GM19099 (cell line): ENCODE results near the gene CEP162.

Source experiments
- POLR2A ChIP-seq: IDR thresholded peaks from 3 replicates; pipeline ENCODE4 v1.6.1; 2011; ENCODE audit warnings: low read depth; ENCODE audit not compliant: insufficient read length; ENCODE audit errors: extremely low read depth

The CEP162 gene

DNA sequence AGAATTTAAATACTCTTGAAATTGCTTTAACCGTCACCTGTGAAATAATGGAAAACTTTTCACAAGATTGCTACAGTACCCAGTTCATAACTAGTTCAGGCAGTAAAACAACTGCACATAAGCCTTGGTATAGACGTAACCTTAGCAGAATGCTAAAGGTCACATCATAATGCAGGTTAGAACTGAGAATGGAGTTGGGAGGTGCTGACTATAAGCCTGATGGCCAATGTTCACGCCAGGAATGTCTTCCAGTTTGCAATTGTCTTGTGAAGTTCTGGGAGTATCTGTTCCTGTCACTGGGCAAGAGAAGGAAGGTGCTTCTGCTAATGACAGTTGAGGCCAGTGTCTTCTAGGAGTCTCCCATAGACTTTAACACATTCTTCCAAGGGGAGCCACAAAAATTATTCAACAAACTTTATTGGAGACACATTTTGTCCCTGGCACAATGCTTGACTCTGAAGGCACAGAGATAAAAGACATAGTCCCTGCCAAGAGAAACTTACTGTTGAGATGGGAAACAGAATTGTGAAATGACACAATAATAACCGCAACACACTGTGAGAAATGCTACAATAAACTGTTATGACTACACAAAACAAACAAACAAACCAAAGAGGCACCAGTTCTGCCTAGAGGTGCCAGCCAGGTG, 24.6 kb upstream of the CEP162 start:
- TF ChIP-seq POLR2A, result no peak

DNA sequence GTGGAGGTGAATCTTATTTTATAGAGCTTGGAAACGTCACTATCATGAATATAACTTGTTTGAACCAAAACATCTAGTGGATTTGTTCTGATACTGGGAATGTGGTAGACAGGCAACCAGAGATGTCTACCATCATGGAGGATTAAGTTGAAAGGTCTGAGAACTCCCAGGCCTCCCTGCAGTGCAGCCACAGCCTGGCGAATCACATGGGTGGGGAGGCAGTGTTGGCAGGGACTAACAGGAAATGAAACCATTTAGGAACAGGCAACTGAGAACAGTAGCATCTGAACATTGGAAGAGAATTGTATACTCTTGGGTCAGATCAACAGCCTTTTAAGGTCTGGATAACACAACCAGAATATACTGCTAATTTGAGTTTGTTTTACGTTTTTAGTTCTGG, 22.3 kb upstream of the CEP162 start:
- no peak for TF ChIP-seq POLR2A

DNA sequence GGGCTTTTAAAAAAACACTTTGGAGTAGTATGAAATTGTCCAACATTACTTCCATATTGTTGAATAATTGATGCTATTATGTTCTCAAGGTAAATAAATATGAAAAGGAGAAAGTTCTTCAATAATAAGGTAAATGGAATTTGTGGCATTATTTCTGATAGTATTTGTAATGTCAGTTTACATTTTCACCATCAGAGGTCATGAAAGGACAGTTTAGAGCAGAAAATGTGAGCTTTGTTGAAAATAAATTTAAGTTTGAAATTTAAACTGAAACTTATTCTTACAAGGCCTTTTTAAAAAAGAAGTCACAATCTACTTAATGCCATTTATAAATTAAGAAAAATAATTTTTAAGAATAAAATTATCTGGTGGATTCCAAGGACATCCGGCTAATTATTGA, 15.8 kb upstream of the CEP162 start:
- TF ChIP-seq POLR2A, result no peak

DNA sequence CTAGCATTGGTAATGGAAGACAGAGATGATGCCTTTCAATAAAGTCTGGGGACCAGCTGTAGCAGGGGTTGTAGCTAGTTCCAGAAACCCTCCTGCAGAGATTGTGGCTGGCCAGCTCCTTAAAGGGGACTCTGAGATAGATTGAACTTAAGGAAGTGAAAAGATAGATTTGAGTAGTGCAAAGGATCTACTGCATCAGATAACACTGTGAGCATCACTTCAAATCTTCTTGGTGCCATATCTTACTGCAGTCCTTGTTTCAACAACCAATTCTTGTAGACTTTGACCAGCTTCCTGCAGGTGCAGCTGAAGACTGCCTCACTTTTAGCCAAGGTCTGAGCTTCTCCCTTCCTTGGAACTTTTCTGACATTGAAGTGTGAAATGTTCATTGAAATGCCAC, 14.8 kb upstream of the CEP162 start:
- no peak for TF ChIP-seq POLR2A

DNA sequence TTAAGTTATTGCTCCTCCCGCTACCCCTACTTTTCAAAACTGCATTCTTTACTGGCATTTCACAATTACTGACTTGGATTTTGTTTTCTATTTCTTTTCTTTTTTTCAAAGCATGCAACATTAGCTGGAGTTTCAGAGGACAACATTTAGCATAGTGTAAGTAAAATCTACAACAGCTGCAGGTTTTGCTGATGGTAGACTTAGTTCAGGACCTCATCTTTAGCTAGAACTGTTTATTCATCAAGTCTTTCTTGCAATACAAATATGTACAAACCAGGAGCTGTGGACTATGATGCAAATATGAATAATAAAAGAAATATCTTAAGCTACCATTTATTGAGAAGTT, 728 bp upstream of the CEP162 start:
- TF ChIP-seq POLR2A, result no peak

DNA sequence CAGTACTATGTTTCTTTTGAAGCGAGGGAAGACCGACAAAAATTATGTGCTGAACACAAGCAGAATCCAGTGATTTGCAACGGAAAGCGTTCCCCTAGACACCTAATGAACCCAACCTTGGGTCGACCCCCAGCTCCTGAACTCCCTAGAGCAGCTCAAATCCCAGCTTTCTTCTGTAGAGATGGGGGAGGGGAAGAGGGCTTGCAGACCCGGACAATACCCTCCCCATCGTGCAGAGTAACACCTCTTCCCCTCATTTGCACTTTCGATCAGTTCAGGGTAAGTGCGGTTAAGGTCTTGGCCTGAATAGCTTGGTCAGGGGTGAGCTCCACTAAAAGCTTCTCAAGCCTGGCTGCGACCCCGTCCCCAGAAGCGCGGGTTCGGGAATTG, 404 bp downstream of the CEP162 start:
- TF ChIP-seq POLR2A, result no peak

DNA sequence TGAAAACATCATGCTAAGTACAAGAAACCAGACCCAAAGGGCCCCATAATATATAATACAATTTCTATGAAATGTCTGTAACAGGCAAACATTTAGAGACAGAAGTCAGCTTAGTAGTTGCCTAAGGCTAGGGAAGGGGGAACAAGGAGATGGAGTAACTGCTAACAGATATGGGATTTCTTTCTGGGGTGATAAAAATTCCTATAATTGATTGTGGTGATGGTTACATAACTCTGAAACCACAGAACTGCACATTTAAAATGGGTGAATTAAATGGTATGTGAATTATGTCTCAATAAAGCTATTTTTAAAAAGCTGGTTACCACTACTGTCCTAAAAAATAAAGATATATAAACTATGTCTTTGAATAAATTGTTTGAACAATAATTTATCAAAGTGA, 3.2 kb downstream of the CEP162 start:
- TF ChIP-seq POLR2A, result no peak

DNA sequence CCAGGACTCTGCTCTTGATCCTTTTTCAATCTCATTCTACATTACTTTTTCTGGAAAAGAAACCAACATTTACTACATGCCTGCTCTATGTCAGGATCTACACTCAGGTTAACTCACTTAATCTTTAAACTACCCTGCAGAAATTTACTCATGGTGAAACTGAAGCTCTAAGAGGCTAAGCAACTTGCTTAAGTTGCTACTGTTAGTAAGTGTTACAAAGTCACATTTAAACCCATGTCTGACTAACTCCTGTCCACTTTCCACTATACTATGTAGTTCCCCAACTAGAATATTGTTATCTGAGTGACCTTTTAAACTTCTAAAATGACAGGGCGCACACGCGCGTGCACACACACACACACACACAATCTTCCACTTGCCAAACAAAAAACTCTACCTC, 5.0 kb downstream of the CEP162 start:
- TF ChIP-seq POLR2A, result no peak

DNA sequence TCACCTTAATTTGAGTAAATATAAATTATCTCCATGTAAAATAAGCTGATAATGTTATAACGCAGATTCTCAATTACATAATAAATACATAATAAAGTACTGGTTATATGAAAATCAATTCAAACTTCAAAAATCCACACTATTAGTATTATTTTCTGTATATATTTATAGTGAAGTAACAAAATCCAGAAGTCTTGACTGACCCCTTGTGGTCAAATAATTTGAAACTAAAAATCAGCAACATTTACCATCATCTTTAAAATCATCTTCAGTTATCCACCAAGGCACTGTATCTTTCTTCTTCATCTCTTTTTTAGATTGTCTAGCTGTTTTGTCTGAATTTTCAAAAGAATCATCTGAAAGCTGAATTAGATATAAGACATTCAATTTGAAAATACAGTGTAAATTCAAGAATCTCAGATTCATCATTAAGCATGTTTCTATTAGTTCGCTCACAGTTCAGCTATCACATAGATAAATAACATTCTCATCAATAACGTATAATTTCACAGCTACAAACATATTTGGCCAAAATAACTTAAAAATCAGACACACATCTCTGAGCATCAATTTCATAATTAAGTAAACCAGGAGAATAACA, 6.5 kb downstream of the CEP162 start:
- TF ChIP-seq POLR2A, result no peak

DNA sequence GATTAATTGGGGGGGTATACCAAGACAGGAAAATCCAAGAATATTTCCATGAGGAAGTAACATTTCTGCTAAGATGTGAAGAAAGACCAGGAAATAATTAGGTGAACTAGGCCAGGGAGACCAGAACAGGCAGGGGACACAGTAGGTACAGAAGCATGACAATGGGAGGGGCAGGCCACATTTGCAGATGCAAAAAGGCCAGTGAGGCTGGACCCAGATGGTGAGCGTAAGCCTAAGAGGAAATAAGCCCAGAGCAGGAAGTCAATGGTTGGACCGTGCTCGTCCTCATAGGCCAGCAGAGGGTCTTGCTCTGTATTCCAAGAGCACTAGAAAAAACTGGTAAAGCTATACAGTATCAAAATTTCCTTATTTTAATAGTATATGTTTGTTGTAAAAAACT, 9.4 kb downstream of the CEP162 start:
- TF ChIP-seq POLR2A, result no peak

DNA sequence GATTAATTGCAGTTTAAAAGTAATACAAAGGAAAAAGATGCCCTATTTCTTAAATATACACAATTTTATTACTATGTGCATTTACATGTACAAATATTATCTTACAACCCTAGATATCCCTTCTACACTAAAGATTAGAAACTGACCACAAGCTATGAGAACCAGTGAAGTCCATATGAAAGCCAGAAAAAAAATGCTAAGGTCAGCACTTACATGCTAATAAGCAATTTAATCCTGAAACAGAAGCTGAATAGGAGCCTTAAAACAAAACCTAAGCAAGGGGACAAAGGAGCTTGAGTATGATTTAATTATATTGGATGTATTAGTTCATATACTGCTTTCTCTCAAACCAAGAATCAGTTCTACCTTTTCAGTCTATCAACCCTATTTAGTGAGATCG, 14.2 kb downstream of the CEP162 start:
- TF ChIP-seq POLR2A, result no peak

DNA sequence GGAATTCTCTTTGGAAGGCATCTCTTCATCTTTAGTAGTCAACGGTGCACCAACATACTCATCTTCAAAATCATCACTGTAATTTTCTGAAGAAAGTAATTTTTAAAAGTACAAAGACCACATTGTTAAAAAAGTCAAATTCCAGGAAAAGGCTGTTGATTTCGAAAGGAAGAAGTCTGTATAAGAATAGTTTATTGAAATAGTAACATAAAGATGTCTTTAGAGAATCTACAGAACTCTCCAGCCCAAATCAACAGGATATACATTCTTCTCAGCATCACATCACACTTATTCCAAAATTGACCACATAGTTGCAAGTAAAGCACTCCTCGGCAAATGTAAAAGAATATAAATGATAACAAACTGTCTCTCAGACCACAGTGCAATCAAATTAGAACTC, 23.4 kb downstream of the CEP162 start:
- no peak for TF ChIP-seq POLR2A

DNA sequence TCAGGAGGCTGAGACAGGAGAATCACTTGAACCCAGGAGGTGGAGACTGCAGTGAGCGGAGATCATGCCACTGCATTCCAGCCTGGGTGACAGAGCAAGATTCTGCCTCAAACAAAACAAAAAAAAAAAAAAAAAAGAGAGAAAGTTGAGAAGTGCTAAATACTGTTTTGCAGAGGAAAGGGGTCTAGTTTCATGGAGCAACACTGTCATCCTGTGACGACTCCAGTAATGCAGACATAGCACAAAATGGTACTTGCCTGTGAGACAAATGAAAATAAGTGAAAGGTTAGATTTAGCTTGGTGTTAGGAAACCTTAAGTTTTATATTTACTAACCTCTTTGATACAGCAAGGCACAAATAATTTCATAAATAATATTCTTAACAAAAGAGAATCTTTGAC, 29.7 kb downstream of the CEP162 start:
- TF ChIP-seq POLR2A, result no peak

DNA sequence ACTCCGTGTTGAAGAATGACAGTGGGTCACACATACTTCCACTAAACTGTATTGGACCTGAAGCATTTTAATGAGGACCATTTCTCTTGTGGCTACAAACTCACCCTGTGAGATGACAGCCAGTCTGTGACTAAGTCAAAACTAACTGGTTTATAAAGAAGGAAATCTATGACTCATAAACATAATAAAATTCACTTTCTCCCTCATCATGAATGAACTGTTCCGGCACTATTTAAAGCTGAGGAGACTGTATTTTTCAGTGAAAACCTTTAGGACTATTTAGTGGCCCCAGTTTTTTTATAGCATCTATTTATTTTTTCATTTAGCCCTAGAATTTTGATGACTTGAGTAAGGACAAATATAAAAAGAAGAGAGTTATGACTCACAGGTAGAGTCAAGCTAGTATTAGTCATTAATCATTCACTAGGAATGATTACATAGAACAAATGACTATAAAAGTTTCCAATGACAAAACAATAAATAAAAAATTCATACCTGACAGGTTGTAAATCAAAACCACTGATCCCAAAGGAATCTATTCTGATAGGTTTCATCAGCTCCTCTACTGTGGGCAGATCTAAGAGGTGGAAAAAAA, 34.2 kb downstream of the CEP162 start:
- TF ChIP-seq POLR2A, result no peak

DNA sequence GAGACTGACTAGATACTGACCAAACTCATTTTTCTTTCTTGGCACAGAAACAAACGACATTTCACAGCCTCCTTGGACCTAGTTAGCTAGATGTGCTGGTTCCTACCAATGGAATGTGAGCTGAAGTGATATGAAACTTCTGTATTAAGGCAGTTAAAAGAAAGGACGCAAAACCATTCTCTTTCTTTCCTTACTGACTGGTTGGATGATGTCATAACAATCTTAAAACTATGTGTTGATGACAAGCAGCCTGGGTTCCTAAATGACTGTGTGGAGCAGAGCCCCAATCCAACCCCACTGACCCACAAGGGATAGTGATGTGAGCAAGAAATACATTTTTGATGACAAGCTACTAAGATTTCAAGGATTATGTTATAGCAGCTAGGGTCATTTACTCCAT, 35.6 kb downstream of the CEP162 start:
- TF ChIP-seq POLR2A, result no peak

DNA sequence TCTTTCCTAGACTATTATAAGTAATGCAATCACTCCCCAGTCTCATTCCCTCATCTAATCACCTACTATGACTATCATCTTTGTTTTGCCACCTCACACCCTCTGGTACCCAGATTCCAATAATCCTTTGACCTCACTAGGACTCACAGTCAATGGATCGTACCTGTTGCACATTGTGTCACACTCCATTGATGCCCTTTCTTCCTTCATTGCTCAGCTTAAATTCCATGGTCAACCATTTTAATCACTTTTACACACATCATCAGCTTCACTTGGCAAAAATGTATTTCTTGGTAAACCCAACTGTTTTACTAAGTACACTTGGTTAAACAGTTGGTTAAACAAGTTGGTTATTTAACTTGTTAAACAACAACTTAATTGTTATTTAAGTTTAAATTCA, 44.0 kb downstream of the CEP162 start:
- TF ChIP-seq POLR2A, result no peak

DNA sequence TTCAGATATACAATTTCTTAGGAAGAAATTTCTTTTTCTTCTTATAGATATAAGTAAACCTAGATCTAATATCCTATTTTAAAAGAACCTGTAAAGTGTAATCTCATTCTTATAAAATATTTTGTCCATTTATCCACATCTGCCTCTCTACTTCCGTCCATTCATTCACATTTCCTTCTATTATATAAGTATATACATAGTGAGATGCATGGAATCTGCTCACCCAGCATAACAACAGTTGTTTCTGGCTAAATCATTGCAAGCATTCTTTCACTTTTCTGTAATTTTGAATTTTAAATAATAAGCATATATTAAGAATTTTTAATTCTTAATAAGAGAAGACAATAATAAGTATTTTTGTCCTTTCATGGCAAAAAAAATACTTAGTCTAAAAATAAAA, 45.4 kb downstream of the CEP162 start:
- no peak for TF ChIP-seq POLR2A
